AG08396 (cell line): ENCODE results near the gene TXNRD3.

Experiments used
- DNase-seq: peaks from one replicate; pipeline ENCODE4 v3.0.0; 2012; ENCODE audit warnings: low spot score, mixed read lengths

TXNRD3 gene

GRCh38 chr3:126671521-126671920 is 16.6 kb upstream of the TXNRD3 start:
- DNase-seq, result no peak

GRCh38 chr3:126668450-126669401 is 13.8 kb upstream of the TXNRD3 start:
- DNase-seq, result no peak

GRCh38 chr3:126667631-126668449 is 12.9 kb upstream of the TXNRD3 start:
- no peak for DNase-seq

- DNase-seq, result no peak
Measured at GRCh38 chr3:126666658-126667528, 12.0 kb upstream of the TXNRD3 start.

DNA sequence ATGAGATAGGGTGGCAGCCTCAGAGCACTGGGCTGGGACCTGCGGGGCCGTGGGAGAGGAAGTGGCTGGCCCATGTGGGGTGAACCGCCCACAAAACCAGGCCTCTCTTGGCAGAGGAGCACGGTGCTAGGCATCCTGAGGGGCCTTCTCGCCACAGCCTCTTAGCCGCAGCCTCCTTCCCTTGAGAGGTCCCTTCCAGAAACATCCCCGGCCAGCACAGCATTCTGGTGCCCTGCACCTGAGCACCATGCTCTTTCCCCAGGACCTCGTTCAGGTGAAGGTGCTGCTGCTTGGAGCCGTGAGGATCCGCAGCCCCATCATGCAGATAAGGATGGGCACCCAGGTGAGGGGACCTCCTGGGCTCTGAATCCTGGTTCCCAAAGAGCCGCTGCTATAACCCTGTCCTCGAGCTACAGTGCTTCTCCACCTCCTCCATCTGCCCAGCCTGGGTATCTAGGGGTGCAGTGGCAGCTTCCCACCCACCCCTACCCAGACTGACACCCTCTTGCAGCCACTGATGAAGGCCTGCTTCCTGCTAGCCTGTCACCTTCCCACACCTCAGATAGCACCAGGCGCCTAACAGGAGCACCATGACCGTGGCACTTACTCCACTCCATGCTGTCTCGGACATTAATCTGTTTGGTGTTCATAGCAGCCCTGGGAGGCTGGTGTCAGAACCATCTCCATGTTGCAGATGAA is 11.2 kb upstream of the TXNRD3 start:
- DNase-seq, result no peak

DNA sequence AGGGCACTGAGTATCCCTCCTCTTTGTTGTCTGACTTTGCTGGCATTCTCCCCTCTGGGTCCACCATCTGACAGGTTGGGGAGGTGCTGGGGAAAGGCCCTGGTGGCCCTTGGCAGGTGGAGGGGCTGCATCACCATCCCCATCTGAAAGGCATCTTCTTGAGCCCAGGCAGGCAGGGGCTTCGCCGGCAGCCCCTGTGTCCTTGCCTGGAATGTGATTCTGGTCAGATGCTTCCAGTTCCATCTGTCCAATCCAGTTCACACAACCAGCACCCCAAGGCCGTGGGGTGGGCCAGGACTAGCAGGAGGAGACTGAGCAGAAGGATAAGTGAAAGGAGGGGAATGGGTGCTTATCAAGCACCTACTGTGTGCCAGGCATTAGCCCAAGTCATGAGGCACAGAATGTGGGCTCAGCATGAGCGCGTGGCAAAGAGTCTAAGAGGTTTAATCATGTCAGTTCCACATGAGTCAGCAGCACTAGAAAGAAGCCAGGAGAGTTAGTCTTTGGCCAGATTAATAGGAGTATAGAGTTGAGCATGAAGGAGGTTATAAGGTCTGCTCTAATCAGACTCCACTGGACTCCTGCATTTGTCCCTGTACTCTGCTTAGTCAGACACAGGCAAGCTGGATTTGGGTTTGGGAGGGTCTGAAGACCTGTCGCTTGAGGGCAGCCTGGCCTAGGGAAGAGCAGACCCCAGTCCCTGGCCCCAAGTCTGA is 10.5 kb upstream of the TXNRD3 start:
- DNase-seq, result no peak

DNA sequence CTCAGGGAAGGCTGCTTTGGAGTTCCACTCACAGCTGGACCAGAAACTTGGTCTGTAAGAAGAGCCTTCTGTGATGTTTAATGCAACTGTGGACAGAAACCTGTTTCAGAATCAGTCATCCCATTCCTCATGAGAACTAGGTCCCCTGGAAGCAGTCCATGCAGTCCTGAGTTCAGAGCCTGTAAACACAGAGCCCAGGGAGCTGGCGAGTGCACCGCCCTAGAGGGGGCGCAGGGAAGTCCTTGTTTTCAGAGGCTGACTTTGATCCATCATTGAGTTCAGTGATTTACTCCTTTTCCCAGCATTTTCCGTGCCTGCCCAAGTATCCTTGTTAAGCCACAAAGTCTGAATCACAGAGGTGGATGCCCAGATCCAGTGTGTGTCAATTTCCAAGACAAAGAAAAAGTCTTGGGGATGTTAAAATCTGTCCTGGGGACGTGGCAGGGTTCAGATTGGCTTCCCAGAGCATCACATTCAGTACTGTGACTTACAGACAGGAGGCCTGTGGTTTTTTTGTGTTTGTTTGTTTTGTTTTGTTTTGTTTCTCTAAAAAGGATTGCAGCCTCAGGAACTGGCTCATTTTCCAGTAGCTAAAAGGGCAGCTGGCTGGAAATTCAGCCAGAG is 9.8 kb upstream of the TXNRD3 start:
- DNase-seq, result no peak

DNA sequence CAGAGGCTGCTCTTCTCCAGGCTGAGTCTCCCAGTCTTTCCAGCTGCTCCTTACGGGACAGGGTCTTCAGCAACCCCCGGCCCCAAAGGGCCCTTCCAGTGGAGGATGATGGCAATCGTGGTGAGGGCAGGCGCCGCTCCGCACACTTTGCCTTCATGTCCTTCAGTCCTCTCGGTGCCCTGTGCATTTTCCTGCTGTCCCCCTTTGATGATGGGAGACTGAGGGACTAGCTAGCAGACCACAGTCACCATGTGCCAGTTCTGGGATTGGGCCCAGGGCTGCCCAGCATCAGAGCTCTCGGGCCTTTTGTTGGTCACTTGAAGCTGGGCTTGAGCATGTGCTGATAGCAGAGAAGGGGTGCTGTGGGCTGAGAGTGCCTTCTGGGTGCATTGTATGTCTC is 8.8 kb upstream of the TXNRD3 start:
- no peak for DNase-seq

DNA sequence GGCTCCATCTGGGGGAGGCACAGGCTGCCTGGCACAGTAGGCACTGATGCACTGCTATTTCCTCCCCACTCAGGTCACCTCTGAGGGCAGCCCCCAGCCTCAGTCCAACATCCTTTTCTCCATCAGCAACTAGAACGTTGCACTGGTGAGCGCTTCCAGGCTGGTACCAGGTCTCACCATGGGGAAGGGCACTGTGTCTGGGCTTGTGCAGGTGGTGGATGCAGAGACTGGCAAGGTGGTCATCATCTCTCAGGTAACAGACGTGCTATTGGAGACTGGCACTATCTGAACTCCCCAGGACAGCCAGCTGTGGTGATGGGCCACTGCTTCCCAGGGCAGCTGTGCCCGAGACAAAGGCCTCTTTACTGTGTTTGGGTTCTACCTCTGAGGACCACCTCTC is 8.3 kb upstream of the TXNRD3 start:
- no peak for DNase-seq

DNA sequence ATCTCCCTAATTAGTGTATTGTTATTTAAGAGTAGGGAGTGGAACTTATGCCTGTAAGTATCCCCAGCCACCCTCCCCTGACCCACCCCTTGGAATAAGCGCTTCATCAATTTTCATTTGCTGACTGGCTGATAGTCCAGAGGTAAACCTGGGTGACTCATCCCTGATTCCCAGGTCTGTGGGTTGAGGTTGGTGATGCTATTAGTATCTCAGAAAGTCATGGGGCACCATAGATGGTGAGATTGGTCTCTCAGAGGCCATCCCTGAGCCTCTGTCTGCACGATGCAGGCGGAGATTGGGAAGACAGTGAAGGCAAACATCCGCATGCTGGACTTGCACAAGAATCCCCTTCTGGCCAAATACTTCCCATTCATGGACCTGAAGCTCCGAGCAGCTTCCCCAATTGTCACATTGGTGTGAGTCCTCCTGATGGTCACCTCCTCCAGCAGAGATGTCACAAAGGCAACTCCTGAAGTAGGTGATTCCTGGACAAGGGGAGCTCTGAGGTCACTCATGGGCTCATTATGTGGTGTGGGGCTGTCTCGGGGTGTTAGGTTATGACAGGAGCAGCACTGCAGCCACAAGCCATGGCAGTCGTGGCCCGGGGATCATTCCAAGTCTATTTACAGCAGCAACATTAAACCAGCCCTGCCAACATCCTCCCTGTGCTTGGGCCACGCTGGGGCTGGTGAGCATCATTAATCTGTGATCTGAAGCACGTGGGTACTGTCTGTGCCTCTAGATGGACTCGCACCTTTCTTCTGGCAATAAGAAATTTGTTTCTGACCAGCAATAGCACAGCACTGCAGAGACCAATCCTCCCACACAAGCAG is 6.8 kb upstream of the TXNRD3 start:
- DNase-seq, result no peak

GRCh38 chr3:126659915-126660886 is 5.3 kb upstream of the TXNRD3 start:
- no peak for DNase-seq

GRCh38 chr3:126658584-126658983 is 3.7 kb upstream of the TXNRD3 start:
- DNase-seq, result no peak

GRCh38 chr3:126657901-126658300 is 3.0 kb upstream of the TXNRD3 start:
- DNase-seq, result no peak

- DNase-seq, result no peak
Measured at GRCh38 chr3:126656371-126657134, 1.6 kb upstream of the TXNRD3 start.

- no peak for DNase-seq
Measured at GRCh38 chr3:126655887-126656286, 963 bp upstream of the TXNRD3 start.

DNA sequence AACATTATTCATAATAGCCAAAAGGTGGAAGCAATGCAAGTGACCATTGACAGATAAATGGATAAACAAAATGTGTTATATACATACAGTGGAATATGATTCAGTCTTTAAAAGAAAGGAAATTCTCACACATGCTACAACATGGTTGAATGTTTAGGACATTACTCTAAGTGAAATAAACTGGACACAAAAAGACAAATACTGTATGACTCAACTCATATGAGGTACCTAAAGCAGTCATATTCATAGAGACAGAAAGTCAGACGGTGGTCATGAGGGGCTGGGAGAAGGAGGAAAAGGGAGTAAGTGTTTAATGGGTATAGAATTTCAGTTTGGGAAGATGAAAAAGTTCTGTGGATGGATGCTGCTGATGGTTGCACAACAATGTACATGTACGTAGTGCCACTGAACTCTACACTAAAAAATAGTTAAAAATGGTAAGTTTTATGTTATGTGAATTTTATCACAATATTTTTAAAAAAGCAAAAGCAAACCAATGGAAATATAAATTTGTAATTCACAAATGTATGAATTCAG is 5.3 kb downstream of the TXNRD3 start:
- DNase-seq, result no peak

DNA sequence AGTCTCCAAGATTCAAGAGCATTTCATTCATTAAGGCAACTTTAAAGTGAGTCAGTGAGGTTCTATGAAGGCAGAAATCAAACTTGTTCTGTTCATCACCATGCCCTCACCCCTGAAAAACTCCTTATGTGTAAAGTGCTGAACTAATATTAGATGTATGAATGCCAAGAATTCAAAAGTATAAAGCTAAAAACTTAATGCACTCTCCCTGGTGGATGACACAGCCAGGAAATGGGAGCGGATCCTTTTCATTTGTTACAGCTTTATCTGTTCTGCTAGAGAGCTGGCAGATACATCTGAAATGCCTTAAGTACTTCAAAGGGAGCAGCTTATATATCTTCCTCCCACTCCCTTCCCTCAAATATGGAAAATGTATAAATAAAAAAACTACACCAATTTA is 8.2 kb downstream of the TXNRD3 start:
- no peak for DNase-seq
